ENCODE data around the gene SHCBP1L. TPM values are rescaled to one million over a fixed set of nuclear protein-coding genes. Genes with fewer than 3 reads are reported as not detected.

SHCBP1L gene
- total and polyA plus RNA-seq, 2 donors (not counting 1 experiment from before 2014, with no cell fraction given) = not detected

DNA sequence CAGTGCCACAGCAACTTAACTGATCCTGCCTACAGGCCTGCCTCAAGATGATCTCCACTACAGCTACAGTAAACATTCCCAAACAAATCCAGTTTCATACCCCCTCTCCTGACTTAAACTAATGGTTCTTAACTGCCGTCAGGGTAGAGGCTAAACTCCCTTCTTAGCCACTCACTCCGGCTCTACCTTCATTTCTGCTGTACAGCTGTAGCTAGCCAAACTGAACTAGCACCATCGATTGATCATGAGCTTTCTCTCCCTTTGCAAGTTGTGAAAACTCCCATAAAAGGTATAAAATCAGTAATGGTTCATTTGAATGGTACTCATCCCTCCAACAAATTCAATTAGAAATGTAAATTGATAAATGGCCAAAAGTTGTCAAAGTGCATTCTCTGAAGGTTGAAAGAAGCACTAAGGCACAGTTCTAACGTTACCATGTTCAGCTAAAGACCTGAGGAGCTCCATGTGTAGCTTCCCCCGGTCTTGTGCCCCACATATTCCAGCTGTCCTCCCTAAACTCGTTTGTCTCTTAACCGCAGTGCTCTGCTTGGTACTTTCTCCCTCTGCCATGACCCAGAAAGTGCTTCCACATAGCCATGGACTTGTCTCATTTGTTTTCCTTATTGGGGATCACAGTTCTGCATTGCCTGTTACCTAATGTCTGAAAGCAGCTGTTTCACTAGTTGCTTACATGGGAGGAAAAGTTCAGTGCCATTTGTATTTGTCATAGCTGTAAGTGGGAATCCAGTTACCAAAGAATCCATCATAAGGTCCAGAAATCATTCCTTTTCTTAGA is 64.0 kb downstream of the SHCBP1L start:
- no peaks in the 10 kb centered on the region for H3K27me3 ChIP-seq (ENCODE audit: control insufficient read depth, insufficient read depth, low read length)
- H3K4me2 ChIP-seq (ENCODE audit: extremely low read depth, insufficient read depth, low read length) = no peak overlapping the region
- H2AFZ ChIP-seq (ENCODE audit: low read length) = no peak overlapping the region
- H3K27ac ChIP-seq (ENCODE audit: insufficient read depth, low read length) = no peak overlapping the region
- no peaks in the 10 kb centered on the region for H4K20me1 ChIP-seq (ENCODE audit: control insufficient read depth, extremely low read depth, insufficient read depth, low read length)
- peaks cover 19% of the 10 kb centered on the region for H3K36me3 ChIP-seq (ENCODE audit: control insufficient read depth, insufficient read depth, low read length)
- no peak for TF ChIP-seq EZH2 (IDR thresholded peaks at IDR 0.05; ENCODE audit: low read length, missing control alignments)
- TF ChIP-seq, protein P1, sequence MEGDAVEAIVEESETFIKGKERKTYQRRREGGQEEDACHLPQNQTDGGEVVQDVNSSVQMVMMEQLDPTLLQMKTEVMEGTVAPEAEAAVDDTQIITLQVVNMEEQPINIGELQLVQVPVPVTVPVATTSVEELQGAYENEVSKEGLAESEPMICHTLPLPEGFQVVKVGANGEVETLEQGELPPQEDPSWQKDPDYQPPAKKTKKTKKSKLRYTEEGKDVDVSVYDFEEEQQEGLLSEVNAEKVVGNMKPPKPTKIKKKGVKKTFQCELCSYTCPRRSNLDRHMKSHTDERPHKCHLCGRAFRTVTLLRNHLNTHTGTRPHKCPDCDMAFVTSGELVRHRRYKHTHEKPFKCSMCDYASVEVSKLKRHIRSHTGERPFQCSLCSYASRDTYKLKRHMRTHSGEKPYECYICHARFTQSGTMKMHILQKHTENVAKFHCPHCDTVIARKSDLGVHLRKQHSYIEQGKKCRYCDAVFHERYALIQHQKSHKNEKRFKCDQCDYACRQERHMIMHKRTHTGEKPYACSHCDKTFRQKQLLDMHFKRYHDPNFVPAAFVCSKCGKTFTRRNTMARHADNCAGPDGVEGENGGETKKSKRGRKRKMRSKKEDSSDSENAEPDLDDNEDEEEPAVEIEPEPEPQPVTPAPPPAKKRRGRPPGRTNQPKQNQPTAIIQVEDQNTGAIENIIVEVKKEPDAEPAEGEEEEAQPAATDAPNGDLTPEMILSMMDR (conservative IDR thresholded peaks at IDR 0.05 in 1 of 2, IDR thresholded peaks at IDR 0.05 in 1 of 2; ENCODE audit: low read depth in 1 of 2, low read length in 2 of 2) = no peak
- no peaks in the 10 kb centered on the region for H3K4me1 ChIP-seq (ENCODE audit: control insufficient read depth, extremely low read depth, insufficient read depth, low read length)
- H3K79me2 ChIP-seq (ENCODE audit: control insufficient read depth, insufficient read depth, low read length) = no peaks in the 10 kb centered on the region
- H3K9ac ChIP-seq (ENCODE audit: insufficient read depth, low read length) = no peak overlapping the region
- no peak overlapping the region for H3K4me3 ChIP-seq (replicated peaks in 1 of 4; ENCODE audit: control extremely low read depth in 1 of 4, insufficient read depth in 1 of 4, low read depth in 3 of 4, low read length in 4 of 4)
- no peaks in the 10 kb centered on the region for H3K9me3 ChIP-seq (ENCODE audit: control insufficient read depth, insufficient read depth, low read depth, low read length)
- peak; percentile 53 to 59 for DNase-seq (ENCODE audit: low read depth in 2 of 2)

DNA sequence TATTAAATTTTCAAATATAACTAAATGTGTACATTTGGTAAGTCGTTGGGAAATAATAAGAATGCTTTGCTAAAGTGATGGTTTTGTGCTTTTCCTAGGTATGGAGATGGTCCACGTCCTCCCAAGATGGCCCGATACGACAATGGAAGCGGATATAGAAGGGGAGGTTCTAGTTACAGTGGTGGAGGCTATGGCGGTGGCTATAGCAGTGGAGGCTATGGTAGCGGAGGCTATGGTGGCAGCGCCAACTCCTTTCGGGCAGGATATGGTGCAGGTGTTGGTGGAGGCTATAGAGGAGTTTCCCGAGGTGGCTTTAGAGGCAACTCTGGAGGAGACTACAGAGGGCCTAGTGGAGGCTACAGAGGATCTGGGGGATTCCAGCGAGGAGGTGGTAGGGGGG is 66.0 kb downstream of the SHCBP1L start:
- Histone ChIP-seq H3K27me3 (ENCODE audit: control insufficient read depth, insufficient read depth, low read length) (no peaks in the 10 kb centered on the region), H3K79me2 (ENCODE audit: control insufficient read depth, insufficient read depth, low read length) (no peaks in the 10 kb centered on the region), H2AFZ (ENCODE audit: low read length) (no peak overlapping the region), H3K4me3 (replicated peaks in 1 of 4; ENCODE audit: control extremely low read depth in 1 of 4, insufficient read depth in 1 of 4, low read depth in 3 of 4, low read length in 4 of 4) (no peak overlapping the region), H4K20me1 (ENCODE audit: control insufficient read depth, extremely low read depth, insufficient read depth, low read length) (no peaks in the 10 kb centered on the region), H3K9me3 (ENCODE audit: control insufficient read depth, insufficient read depth, low read depth, low read length) (no peaks in the 10 kb centered on the region), H3K36me3 (ENCODE audit: control insufficient read depth, insufficient read depth, low read length) (peaks cover 24% of the 10 kb centered on the region), H3K4me2 (ENCODE audit: extremely low read depth, insufficient read depth, low read length) (no peak overlapping the region), H3K27ac (ENCODE audit: insufficient read depth, low read length) (no peak overlapping the region), H3K4me1 (ENCODE audit: control insufficient read depth, extremely low read depth, insufficient read depth, low read length) (no peaks in the 10 kb centered on the region), H3K9ac (ENCODE audit: insufficient read depth, low read length) (no peak overlapping the region)
- TF ChIP-seq, protein P1 (conservative IDR thresholded peaks at IDR 0.05 in 1 of 2, IDR thresholded peaks at IDR 0.05 in 1 of 2; ENCODE audit: low read depth in 1 of 2, low read length in 2 of 2) = no peak
- no peak for TF ChIP-seq EZH2 (IDR thresholded peaks at IDR 0.05; ENCODE audit: low read length, missing control alignments)
- no peak for DNase-seq (ENCODE audit: low read depth in 2 of 2)

DNA sequence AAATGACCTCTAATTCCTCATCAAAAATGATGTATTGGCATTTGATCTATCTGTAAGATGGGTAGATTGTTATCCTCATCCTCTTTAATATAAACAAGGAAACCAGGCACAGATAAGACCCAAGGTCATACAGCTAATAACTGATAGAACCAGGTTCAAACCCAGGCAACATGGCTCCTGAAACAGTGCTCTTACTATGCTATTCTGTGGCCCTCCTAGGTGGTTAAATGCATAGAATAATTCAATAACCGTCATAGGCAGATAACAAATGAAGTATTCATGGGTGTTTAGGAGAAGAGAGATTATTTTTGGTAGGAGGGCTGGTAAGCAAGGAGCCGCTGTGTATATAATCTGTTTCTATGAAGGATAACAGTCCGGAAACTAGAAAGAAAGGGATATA is 67.4 kb downstream of the SHCBP1L start:
- Histone ChIP-seq H3K4me3 (replicated peaks in 1 of 4; ENCODE audit: control extremely low read depth in 1 of 4, insufficient read depth in 1 of 4, low read depth in 3 of 4, low read length in 4 of 4) (no peak overlapping the region), H3K36me3 (ENCODE audit: control insufficient read depth, insufficient read depth, low read length) (peaks cover 27% of the 10 kb centered on the region), H2AFZ (ENCODE audit: low read length) (no peak overlapping the region), H3K9me3 (ENCODE audit: control insufficient read depth, insufficient read depth, low read depth, low read length) (no peaks in the 10 kb centered on the region), H3K4me2 (ENCODE audit: extremely low read depth, insufficient read depth, low read length) (no peak overlapping the region), H3K79me2 (ENCODE audit: control insufficient read depth, insufficient read depth, low read length) (no peaks in the 10 kb centered on the region), H3K9ac (ENCODE audit: insufficient read depth, low read length) (no peak overlapping the region), H3K27me3 (ENCODE audit: control insufficient read depth, insufficient read depth, low read length) (no peaks in the 10 kb centered on the region), H3K4me1 (ENCODE audit: control insufficient read depth, extremely low read depth, insufficient read depth, low read length) (no peaks in the 10 kb centered on the region), H3K27ac (ENCODE audit: insufficient read depth, low read length) (no peak overlapping the region), H4K20me1 (ENCODE audit: control insufficient read depth, extremely low read depth, insufficient read depth, low read length) (no peaks in the 10 kb centered on the region)
- TF ChIP-seq, protein P1 (conservative IDR thresholded peaks at IDR 0.05 in 1 of 2, IDR thresholded peaks at IDR 0.05 in 1 of 2; ENCODE audit: low read depth in 1 of 2, low read length in 2 of 2) = no peak
- TF ChIP-seq EZH2 (IDR thresholded peaks at IDR 0.05; ENCODE audit: low read length, missing control alignments) = no peak
- no peak for DNase-seq (ENCODE audit: low read depth in 2 of 2)

All from fibroblast of lung (primary cell).